GM21447 (cell line): ENCODE measurements around the gene HDGFL1.

Experiments
- ATAC-seq: cut with Tn5 transposase; IDR thresholded peaks from one replicate; pipeline ENCODE4 v1.9.1; 2021; ENCODE audit not compliant: unreplicated experiment

HDGFL1 gene

GRCh38 chr6:22589118-22589517, 19.8 kb downstream of the HDGFL1 start:
- ATAC-seq: no peak

DNA sequence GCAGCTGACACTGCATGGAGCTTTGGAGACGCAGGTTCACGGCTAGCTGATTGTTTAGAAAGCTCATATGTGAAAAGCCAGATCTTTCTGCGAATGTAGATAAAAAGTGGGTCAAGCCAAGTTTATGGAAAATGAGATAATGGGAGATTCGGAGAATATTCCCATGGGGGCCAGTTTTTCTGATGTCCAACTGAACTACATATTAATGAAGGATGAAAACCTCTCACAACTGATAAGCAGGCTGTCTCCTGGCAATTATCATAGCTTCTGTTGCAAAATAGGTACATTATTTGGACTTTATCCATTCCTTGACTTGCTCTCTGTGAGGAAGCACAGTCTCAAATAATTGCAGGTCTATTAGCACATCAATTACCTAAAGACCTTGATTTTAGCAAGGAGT, 21.1 kb downstream of the HDGFL1 start:
- no peak for ATAC-seq

- ATAC-seq: no peak
Observed at GRCh38 chr6:22593895-22594294, 24.5 kb downstream of the HDGFL1 start.

DNA sequence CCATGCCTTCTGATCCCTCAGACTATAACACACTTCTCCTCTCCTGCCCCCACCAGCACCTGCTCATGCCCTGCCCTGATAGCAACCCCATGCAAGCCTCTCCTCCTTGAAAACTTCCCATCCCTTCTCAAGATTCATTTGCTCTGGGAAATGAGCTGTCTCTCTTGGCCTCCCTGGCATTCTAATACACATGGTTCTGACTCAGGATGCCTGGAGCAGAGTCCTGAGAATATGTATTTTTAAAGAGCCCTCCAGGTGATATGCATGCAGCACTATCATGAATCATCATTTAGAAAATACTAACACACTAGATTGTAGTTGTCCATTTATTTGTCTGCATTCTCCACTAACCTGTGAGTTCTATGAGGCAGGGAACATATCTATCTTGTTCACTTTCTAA, 26.6 kb downstream of the HDGFL1 start:
- no peak for ATAC-seq

DNA sequence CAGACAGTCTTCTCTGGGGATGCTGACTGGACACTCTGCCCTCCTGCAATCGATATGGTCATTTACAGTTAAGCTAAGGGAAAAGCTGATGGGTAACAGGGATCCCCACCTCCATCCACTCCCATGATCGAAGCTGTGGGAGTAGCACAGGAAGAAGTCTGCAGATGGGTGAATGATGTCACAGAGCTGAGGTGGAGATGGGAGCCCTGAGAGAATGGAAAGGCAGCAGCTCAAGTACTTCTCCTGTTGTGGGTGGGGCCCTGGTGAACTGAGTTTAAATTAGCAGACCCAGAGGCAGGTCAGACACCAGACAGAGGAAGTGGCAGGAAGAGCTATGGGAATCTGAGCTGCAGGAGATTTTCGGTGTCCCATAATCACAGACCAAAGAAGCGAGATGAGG, 29.0 kb downstream of the HDGFL1 start:
- ATAC-seq: no peak

GRCh38 chr6:22600059-22600458, 30.7 kb downstream of the HDGFL1 start:
- ATAC-seq: no peak

GRCh38 chr6:22601984-22602383, 32.6 kb downstream of the HDGFL1 start:
- no peak for ATAC-seq

GRCh38 chr6:22605736-22606135, 36.4 kb downstream of the HDGFL1 start:
- ATAC-seq: no peak

DNA sequence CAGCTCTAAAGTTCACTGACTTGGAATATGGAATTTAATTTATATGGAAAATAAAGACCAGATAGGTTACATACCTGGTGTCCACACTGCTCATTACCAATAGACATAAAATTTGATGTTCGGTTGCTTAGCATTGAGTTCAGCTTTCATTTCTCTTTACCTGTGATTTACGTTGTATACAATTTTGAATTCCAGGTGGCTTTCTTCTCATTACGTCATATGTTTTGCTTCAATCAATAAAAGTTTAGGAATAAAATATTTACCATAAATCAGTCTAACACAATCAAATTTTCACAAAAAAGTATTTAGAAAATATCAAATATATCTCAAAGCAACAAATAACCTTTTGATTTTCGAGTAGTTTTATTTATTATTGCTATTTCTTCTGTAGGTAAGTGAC, 40.8 kb downstream of the HDGFL1 start:
- ATAC-seq: no peak

DNA sequence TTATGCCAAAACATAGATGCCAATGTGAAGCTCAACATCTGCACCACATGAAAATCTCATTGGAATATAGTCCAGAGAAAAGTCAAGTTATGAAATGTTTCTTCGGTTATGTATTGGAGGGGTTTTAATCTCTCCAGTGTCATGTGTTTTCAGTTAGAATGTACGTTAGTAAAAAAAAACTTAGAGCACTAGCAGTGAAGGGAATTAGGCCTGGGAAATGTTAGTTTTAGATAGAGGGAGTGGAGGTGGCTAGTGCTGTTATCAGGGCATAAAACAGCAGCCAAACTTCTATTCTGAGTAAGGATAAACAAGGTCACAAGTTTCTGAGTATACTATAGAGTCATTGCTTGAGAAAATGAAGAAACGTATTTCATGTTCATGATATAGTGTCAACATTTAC, 42.9 kb downstream of the HDGFL1 start:
- no peak for ATAC-seq

DNA sequence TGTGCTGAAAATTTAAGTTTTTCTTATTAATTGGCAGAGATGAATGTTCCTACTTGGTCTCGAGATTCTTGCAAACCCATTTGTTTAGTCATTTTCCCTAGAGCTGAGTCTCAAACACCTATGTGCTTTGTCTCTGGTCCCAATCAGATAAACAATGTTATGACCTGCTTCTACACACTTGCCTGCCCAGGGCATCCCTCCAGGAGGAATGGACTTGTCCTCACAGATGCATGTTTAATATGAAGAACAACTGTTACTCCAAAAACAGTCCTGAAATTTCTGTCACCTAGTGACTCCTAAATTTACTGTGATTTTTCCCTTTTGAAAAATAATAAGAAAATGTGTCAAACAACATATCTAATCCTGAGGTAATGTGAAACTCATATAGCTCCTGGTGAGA, 43.7 kb downstream of the HDGFL1 start:
- no peak for ATAC-seq

DNA sequence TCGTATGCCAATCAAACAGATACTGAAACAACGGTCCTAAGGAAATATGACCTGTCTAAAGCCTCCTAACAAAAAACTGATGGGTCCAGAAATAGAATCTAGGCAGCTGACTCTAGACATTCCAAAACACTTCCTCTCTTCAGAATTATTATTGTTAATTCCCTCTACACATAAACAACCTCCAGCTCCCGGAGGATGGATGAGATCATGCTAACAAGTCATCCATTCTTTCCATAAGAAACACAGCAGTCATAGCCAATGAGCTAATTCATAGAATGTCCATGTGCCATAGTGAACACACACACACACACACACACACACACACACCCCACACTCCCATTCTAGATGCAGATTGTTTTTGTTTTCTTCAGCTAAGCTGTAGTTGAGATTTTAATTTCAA, 44.3 kb downstream of the HDGFL1 start:
- ATAC-seq: no peak

- ATAC-seq: no peak
Observed at GRCh38 chr6:22614547-22614946, 45.2 kb downstream of the HDGFL1 start.

- ATAC-seq: no peak
Observed at GRCh38 chr6:22621028-22621427, 51.7 kb downstream of the HDGFL1 start.
